OCI-LY7 (cell line): Measurements from ENCODE around the gene DRAM1.

Experiments used
- EZH2phosphoT487 ChIP-seq: fragments of 200-600 bp; sonication (generic); IDR thresholded peaks from 2 replicates; pipeline ENCODE4 v1.6.1; 2018; ENCODE audit warnings: low read depth, borderline replicate concordance, mild to moderate bottlenecking, mixed run types, antibody characterized with exemption, low read length, moderate library complexity, mixed read lengths
- TF ChIP-seq, protein P1 (sequence below): fragments of 200-600 bp; sonication (generic); conservative IDR thresholded peaks from 2 replicates; pipeline ENCODE4 v1.5.1; 2014; ENCODE audit warnings: mild to moderate bottlenecking, antibody characterized with exemption, low read length, moderate library complexity, mixed read lengths

DNA sequence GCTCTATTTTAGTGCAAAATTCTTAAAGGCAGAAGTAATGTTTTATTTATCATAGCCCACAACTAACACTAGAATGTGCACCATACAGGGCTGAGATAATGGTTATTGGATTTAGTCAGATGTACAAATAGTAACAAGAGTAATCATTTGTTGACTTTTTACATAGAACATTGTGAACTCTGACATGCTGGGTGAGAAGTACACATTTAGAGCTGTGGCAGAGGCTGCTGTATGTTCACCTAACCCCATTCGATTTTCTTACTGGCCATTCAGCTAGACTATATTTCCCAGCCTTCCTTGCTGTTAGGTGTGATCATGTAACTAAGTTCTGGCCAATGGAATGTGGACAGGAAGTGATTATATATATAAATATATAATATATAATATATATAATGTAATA lies 89.1 kb downstream of the DRAM1 start:
- no peak for TF ChIP-seq EZH2phosphoT487
- TF ChIP-seq, protein P1, sequence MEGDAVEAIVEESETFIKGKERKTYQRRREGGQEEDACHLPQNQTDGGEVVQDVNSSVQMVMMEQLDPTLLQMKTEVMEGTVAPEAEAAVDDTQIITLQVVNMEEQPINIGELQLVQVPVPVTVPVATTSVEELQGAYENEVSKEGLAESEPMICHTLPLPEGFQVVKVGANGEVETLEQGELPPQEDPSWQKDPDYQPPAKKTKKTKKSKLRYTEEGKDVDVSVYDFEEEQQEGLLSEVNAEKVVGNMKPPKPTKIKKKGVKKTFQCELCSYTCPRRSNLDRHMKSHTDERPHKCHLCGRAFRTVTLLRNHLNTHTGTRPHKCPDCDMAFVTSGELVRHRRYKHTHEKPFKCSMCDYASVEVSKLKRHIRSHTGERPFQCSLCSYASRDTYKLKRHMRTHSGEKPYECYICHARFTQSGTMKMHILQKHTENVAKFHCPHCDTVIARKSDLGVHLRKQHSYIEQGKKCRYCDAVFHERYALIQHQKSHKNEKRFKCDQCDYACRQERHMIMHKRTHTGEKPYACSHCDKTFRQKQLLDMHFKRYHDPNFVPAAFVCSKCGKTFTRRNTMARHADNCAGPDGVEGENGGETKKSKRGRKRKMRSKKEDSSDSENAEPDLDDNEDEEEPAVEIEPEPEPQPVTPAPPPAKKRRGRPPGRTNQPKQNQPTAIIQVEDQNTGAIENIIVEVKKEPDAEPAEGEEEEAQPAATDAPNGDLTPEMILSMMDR, result no peak
